ENCODE data around the gene DZIP3. TPM values are rescaled to one million over a fixed set of nuclear protein-coding genes. Genes with fewer than 3 reads are reported as not detected.

The DZIP3 gene
- total RNA-seq, 2 donors from 2014 or later: 6.8 to 8.5 TPM

DNA sequence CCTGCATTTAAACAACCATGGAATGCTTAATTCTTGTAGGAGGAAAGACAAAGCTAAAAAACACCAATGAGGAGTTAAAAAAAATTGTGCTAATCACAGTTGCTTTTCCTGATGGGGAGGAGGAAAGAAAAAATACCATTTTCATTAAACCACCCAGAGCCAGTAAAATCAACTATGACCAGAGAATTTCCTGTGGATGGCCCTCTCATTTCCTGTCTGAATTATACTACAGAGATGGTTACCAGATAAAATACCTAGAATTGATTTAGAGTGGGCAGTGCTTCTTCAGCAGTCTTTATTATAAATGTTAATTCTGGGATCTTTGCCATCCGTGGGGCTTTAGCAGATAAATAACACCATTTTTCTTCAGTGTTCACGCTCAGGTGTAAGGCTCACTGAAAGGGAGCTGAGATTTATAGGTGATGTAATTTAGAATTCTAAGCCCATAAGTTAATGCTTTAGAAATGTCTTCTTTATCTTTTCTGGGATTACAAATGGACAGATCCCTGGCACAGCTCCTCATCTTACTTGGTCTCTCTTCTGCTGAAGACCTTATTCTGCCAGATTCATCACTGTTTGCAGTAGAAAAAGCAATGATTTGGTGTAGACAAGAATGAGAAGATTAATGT lies 129.8 kb downstream of the DZIP3 start:
- no peaks in the 10 kb centered on the region for H3K36me3 ChIP-seq
- intact Hi-C loops (cut with DNase I): no loop called here
- H3K9me3 ChIP-seq: no peaks in the 10 kb centered on the region
- DNase-seq: no peak
- H3K27me3 ChIP-seq: no peaks in the 10 kb centered on the region
- H3K27ac ChIP-seq: no peak overlapping the region
- H3K4me3 ChIP-seq: no peak overlapping the region
- no peak overlapping the region for H3K9ac ChIP-seq (ENCODE audit: low read depth in 2 of 2, low read length in 2 of 2)
- TF ChIP-seq, protein P1, sequence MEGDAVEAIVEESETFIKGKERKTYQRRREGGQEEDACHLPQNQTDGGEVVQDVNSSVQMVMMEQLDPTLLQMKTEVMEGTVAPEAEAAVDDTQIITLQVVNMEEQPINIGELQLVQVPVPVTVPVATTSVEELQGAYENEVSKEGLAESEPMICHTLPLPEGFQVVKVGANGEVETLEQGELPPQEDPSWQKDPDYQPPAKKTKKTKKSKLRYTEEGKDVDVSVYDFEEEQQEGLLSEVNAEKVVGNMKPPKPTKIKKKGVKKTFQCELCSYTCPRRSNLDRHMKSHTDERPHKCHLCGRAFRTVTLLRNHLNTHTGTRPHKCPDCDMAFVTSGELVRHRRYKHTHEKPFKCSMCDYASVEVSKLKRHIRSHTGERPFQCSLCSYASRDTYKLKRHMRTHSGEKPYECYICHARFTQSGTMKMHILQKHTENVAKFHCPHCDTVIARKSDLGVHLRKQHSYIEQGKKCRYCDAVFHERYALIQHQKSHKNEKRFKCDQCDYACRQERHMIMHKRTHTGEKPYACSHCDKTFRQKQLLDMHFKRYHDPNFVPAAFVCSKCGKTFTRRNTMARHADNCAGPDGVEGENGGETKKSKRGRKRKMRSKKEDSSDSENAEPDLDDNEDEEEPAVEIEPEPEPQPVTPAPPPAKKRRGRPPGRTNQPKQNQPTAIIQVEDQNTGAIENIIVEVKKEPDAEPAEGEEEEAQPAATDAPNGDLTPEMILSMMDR (IDR thresholded peaks at IDR 0.05): no peak
- no peaks in the 10 kb centered on the region for H3K4me1 ChIP-seq

DNA sequence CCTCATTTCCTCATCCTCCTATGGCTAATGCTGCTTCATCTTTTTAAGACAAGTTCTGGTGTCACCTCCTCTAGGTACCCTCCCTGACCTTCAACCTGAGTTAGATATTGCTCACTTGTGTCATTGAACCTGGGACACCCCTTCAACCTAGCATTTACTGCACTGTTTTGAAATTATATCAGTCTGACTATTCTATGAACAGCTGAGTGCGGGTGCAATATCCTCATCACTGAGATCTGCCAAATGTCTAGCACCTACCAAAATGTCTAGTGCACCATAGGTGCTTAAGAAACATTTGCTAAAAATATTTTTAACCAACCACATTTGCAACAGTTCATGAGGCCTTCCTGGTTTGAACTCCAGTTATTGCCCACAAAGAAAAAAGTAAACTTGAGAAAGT lies 133.2 kb downstream of the DZIP3 start:
- Histone ChIP-seq H3K9ac (ENCODE audit: low read depth in 2 of 2, low read length in 2 of 2) (no peak overlapping the region), H3K4me3 (no peak overlapping the region), H3K9me3 (no peaks in the 10 kb centered on the region), H3K36me3 (no peaks in the 10 kb centered on the region), H3K4me1 (no peaks in the 10 kb centered on the region), H3K27me3 (no peaks in the 10 kb centered on the region), H3K27ac (no peak overlapping the region)
- DNase-seq: no peak
- intact Hi-C loops (cut with DNase I): no loop called here
- TF ChIP-seq, protein P1 (IDR thresholded peaks at IDR 0.05): no peak

DNA sequence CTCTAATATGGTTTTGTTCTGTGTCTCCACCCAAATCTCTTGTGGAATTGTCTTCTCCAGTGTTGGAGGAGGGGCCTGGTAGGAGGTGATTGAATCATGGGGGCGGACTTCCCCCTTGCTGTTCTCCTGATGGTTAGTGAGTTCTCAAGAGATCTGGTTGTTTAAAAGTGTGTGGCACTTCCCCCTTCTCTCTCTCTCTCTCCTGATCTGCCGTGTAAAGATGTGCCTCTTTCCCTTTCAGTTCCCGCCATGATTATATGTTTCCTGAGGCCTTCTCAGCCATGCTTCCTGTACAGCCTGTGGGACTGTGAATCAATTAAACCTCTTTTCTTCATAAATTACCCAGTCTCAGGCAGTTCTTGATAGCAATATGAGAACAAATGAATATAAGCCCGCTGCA lies 134.6 kb downstream of the DZIP3 start:
- Histone ChIP-seq H3K27me3 (no peaks in the 10 kb centered on the region), H3K4me1 (no peaks in the 10 kb centered on the region), H3K9me3 (no peaks in the 10 kb centered on the region), H3K27ac (no peak overlapping the region), H3K9ac (ENCODE audit: low read depth in 2 of 2, low read length in 2 of 2) (no peak overlapping the region), H3K36me3 (no peaks in the 10 kb centered on the region), H3K4me3 (no peak overlapping the region)
- TF ChIP-seq, protein P1 (IDR thresholded peaks at IDR 0.05): no peak
- no peak for DNase-seq
- intact Hi-C loops (cut with DNase I): no loop called here

DNA sequence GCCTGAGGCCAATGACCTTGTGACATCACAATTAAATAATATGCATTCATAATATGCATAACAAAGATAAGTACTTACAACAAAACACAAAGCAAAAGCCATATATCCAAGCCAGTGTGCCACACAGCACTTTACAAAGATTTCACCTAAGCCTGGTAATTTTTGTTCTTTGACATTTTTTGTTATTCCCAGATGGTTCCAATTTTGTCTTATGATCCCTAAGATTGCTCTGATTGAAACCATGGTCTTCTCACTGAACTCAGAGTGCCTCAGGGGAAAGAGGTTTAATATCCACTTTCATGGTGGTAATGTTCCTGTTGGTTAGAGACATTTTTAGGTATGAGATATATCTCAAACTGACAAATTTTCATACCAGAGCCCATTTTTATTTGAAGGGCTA lies 138.6 kb downstream of the DZIP3 start:
- no peaks in the 10 kb centered on the region for H3K27me3 ChIP-seq
- no peaks in the 10 kb centered on the region for H3K36me3 ChIP-seq
- H3K4me1 ChIP-seq: no peaks in the 10 kb centered on the region
- TF ChIP-seq, protein P1 (IDR thresholded peaks at IDR 0.05): no peak
- DNase-seq: no peak
- no peaks in the 10 kb centered on the region for H3K9me3 ChIP-seq
- H3K27ac ChIP-seq: no peak overlapping the region
- no peak overlapping the region for H3K4me3 ChIP-seq
- no peak overlapping the region for H3K9ac ChIP-seq (ENCODE audit: low read depth in 2 of 2, low read length in 2 of 2)
- intact Hi-C loops (cut with DNase I): no loop called here

DNA sequence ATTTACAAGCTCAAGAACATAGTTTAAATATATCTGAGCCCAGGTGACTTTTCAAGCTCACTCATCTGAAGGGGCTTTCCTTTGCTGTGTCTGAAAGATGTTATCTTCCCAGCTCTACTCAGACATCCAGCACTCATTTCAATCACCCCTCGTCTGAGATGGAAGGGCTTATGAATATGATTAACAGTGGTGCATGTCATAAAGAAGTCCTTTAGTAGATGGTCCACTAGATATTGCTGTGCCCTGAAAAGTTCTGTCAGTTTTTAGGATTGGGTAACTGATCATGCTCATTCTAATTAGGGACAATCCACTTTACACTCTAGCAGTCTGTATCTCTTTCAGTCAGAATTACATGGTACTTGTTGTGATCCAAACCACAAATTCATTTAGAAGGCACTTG lies 139.4 kb downstream of the DZIP3 start:
- no peak for DNase-seq
- Histone ChIP-seq H3K27me3 (no peaks in the 10 kb centered on the region), H3K36me3 (no peaks in the 10 kb centered on the region), H3K9me3 (no peaks in the 10 kb centered on the region), H3K4me3 (no peak overlapping the region), H3K4me1 (no peaks in the 10 kb centered on the region), H3K27ac (no peak overlapping the region), H3K9ac (ENCODE audit: low read depth in 2 of 2, low read length in 2 of 2) (no peak overlapping the region)
- intact Hi-C loops (cut with DNase I): no loop called here
- TF ChIP-seq, protein P1 (IDR thresholded peaks at IDR 0.05): no peak
